ENCODE data around the gene TLN1. TPM values are rescaled to one million over a fixed set of nuclear protein-coding genes. Genes with fewer than 3 reads are reported as not detected.

TLN1 gene
- total RNA-seq, 1 experiment from 2014 or later = 173 TPM

GRCh38 chr9:35685506-35685905 is 46.5 kb downstream of the TLN1 start:
- no peaks in the 10 kb centered on the region for H3K27me3 ChIP-seq (replicated peaks; ENCODE audit: insufficient read depth, low read depth, low read length, poor library complexity)
- H3K36me3 ChIP-seq (ENCODE audit: insufficient read depth, low read length, poor library complexity, severe bottlenecking) = peaks cover 5% of the 10 kb centered on the region
- intact Hi-C loops (cut with micrococcal nuclease; ENCODE audit: unreplicated experiment) = no loop called here
- H3K27ac ChIP-seq (ENCODE audit: low read depth, low read length, poor library complexity, severe bottlenecking) = no peak overlapping the region
- no TSS peak for BruUV-seq (replicated peaks)
- ChIA-PET CTCF (no interaction called here), POLR2A (ENCODE audit: low non-redundant PET) (no interaction called here)
- no peaks in the 10 kb centered on the region for H3K9me3 ChIP-seq (ENCODE audit: low read depth, low read length, poor library complexity, severe bottlenecking)
- H3K4me1 ChIP-seq (ENCODE audit: insufficient read depth, low read length, poor library complexity, severe bottlenecking) = peaks cover 25% of the 10 kb centered on the region
- DNase-seq (ENCODE audit: low spot score) = no peak
- TF ChIP-seq EZH2 (IDR thresholded peaks at IDR 0.05; ENCODE audit: borderline replicate concordance, low read depth, low read length, poor library complexity, severe bottlenecking) = no peak
- TF ChIP-seq CTCF (conservative IDR thresholded peaks at IDR 0.05; ENCODE audit: low read depth, low read length) = no peak
- no peak overlapping the region for H3K4me3 ChIP-seq (ENCODE audit: low read depth, low read length, poor library complexity, severe bottlenecking)

- no peaks in the 10 kb centered on the region for H3K9me3 ChIP-seq (ENCODE audit: low read depth, low read length, poor library complexity, severe bottlenecking)
- intact Hi-C loops (cut with micrococcal nuclease; ENCODE audit: unreplicated experiment) = no loop called here
- CTCF ChIA-PET = interaction anchor here (1.0 kb wide), 1 partner anchor 12 kb away, joined by 3 read pairs; no protein-coding TSS in a partner anchor
- no TSS peak for BruUV-seq (replicated peaks)
- H3K27ac ChIP-seq (ENCODE audit: low read depth, low read length, poor library complexity, severe bottlenecking) = no peak overlapping the region
- TF ChIP-seq CTCF (conservative IDR thresholded peaks at IDR 0.05; ENCODE audit: low read depth, low read length) (no peak), EZH2 (IDR thresholded peaks at IDR 0.05; ENCODE audit: borderline replicate concordance, low read depth, low read length, poor library complexity, severe bottlenecking) (no peak)
- POLR2A ChIA-PET (ENCODE audit: low non-redundant PET) = no interaction called here
- H3K27me3 ChIP-seq (replicated peaks; ENCODE audit: insufficient read depth, low read depth, low read length, poor library complexity) = no peaks in the 10 kb centered on the region
- DNase-seq (ENCODE audit: low spot score) = no peak
- no peak overlapping the region for H3K4me3 ChIP-seq (ENCODE audit: low read depth, low read length, poor library complexity, severe bottlenecking)
- peaks cover 5% of the 10 kb centered on the region for H3K36me3 ChIP-seq (ENCODE audit: insufficient read depth, low read length, poor library complexity, severe bottlenecking)
- peaks cover 20% of the 10 kb centered on the region for H3K4me1 ChIP-seq (ENCODE audit: insufficient read depth, low read length, poor library complexity, severe bottlenecking)
Observed at GRCh38 chr9:35684921-35685320, 47.1 kb downstream of the TLN1 start.

- intact Hi-C loops (cut with micrococcal nuclease; ENCODE audit: unreplicated experiment) = no loop called here
- H3K36me3 ChIP-seq (ENCODE audit: insufficient read depth, low read length, poor library complexity, severe bottlenecking) = peaks cover 5% of the 10 kb centered on the region
- DNase-seq (ENCODE audit: low spot score) = no peak
- no TSS peak for BruUV-seq (replicated peaks)
- H3K4me1 ChIP-seq (ENCODE audit: insufficient read depth, low read length, poor library complexity, severe bottlenecking) = peaks cover 4% of the 10 kb centered on the region
- no peak overlapping the region for H3K27ac ChIP-seq (ENCODE audit: low read depth, low read length, poor library complexity, severe bottlenecking)
- CTCF ChIA-PET = no interaction called here
- POLR2A ChIA-PET (ENCODE audit: low non-redundant PET) = no interaction called here
- H3K27me3 ChIP-seq (replicated peaks; ENCODE audit: insufficient read depth, low read depth, low read length, poor library complexity) = no peaks in the 10 kb centered on the region
- TF ChIP-seq CTCF (conservative IDR thresholded peaks at IDR 0.05; ENCODE audit: low read depth, low read length) (no peak), EZH2 (IDR thresholded peaks at IDR 0.05; ENCODE audit: borderline replicate concordance, low read depth, low read length, poor library complexity, severe bottlenecking) (no peak)
- H3K4me3 ChIP-seq (ENCODE audit: low read depth, low read length, poor library complexity, severe bottlenecking) = no peak overlapping the region
- H3K9me3 ChIP-seq (ENCODE audit: low read depth, low read length, poor library complexity, severe bottlenecking) = no peaks in the 10 kb centered on the region
Observed at GRCh38 chr9:35683323-35683722, 48.7 kb downstream of the TLN1 start.

Data from A673 (cell line).